ENCODE measurements around the gene BATF3. TPM values are rescaled to one million over a fixed set of nuclear protein-coding genes. Genes with fewer than 3 reads are reported as not detected.

Gene BATF3
- total RNA-seq, 1 donor from 2014 or later: not detected

- Mint-ChIP-seq H3K27ac (ENCODE audit: unreplicated experiment) (no peak overlapping the region), H3K27me3 (ENCODE audit: low read depth) (peaks cover 62% of the 10 kb centered on the region), H3K4me3 (no peak overlapping the region), H3K4me1 (peaks cover 14% of the 10 kb centered on the region), H3K36me3 (ENCODE audit: low read depth) (no peaks in the 10 kb centered on the region), H3K9me3 (no peaks in the 10 kb centered on the region)
- no peak for DNase-seq (ENCODE audit: low read depth, low spot score)
- no peak for TF ChIP-seq CTCF (conservative IDR thresholded peaks at IDR 0.05)
These were observed 3.0 kb upstream of the BATF3 start for GRCh38 chr1:212702672-212703071.

DNA sequence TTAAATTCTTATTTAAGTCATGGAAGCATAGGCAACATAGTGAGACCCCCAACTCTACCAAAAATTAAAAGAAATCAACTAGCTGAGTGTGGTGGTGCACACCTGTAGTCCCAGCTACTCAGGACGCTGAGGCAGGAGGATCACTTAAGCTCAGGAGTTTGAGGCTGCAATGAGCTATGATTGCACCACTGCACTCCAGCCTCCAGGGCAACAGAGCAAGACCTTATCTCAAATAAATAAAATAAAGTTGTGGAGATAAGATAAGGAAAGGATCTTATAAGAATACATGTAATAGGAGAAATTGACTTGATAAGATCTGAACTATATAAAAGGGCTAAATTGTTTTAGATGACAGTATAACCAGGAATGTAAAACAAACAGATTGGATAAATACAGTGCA, 2.3 kb upstream of the BATF3 start:
- Mint-ChIP-seq H3K4me1 (peaks cover 14% of the 10 kb centered on the region), H3K4me3 (peak overlapping the region; percentile 7), H3K9me3 (no peaks in the 10 kb centered on the region), H3K36me3 (ENCODE audit: low read depth) (no peaks in the 10 kb centered on the region), H3K27ac (ENCODE audit: unreplicated experiment) (no peak overlapping the region), H3K27me3 (ENCODE audit: low read depth) (peaks cover 70% of the 10 kb centered on the region)
- TF ChIP-seq CTCF (conservative IDR thresholded peaks at IDR 0.05): peak; percentile 46
- DNase-seq (ENCODE audit: low read depth, low spot score): no peak

DNA sequence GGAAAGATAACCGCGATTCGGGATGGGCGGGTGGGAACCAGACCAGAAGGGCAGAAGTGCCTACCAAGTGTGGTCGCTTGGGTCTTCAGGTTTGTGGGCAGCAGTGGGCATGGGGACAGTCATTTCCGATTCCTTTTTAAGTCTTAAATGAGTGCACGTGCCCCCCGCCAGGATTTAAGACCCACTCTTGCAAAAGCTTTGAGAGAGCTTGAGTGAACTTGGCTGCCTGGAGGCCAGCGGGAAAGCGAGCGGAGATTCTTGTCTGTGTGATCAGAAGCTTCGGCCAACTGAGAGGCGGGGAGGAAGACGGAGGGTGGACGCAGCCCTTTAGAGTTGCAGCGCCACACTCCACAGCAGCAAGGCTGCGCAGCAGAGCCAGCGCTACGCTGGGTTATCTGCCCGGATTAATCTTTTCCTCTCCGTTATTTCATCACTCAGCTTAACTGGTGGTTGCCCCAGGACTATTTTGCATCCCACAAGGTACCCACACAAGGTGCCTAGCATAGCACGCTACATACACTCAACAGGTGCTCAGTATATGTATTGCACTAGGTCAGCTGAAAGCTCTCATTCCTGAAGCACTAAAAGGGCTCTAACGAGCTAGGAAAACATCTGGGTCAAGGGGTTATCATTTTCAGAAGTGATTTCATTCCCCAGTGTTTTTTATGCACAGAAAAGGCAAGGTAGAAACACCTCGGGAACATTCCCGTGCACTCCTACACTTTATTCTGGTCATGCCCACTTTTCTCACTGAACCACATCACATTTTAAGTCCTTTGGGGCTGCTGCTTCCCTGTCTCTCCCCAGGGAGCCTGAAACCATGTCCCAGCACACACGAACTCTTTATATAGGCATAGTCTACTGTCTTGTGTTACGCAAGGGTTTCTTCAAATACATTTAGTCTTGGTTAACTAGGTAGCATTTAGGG, 1.5 kb upstream of the BATF3 start:
- H3K27me3 Mint-ChIP-seq (ENCODE audit: low read depth): peaks cover 78% of the 10 kb centered on the region
- H3K36me3 Mint-ChIP-seq (ENCODE audit: low read depth): no peaks in the 10 kb centered on the region
- H3K9me3 Mint-ChIP-seq: no peaks in the 10 kb centered on the region
- no peak overlapping the region for H3K27ac Mint-ChIP-seq (ENCODE audit: unreplicated experiment)
- DNase-seq (ENCODE audit: low read depth, low spot score): peak; percentile 45
- peak overlapping the region; percentile 81 for H3K4me3 Mint-ChIP-seq
- peaks cover 14% of the 10 kb centered on the region for H3K4me1 Mint-ChIP-seq
- TF ChIP-seq CTCF (conservative IDR thresholded peaks at IDR 0.05): peak; percentile 25

GRCh38 chr1:212700223-212700891, 717 bp upstream of the BATF3 start:
- H3K9me3 Mint-ChIP-seq: no peaks in the 10 kb centered on the region
- H3K4me1 Mint-ChIP-seq: peaks cover 14% of the 10 kb centered on the region
- no peaks in the 10 kb centered on the region for H3K36me3 Mint-ChIP-seq (ENCODE audit: low read depth)
- peak overlapping the region; percentile 81 for H3K4me3 Mint-ChIP-seq
- peaks cover 86% of the 10 kb centered on the region for H3K27me3 Mint-ChIP-seq (ENCODE audit: low read depth)
- H3K27ac Mint-ChIP-seq (ENCODE audit: unreplicated experiment): no peak overlapping the region
- TF ChIP-seq CTCF (conservative IDR thresholded peaks at IDR 0.05): no peak
- peak; percentile 12 for DNase-seq (ENCODE audit: low read depth, low spot score)

- no peak overlapping the region for H3K27ac Mint-ChIP-seq (ENCODE audit: unreplicated experiment)
- TF ChIP-seq CTCF (conservative IDR thresholded peaks at IDR 0.05): peak; percentile 62
- peak; percentile 21 for DNase-seq (ENCODE audit: low read depth, low spot score)
- peaks cover 93% of the 10 kb centered on the region for H3K27me3 Mint-ChIP-seq (ENCODE audit: low read depth)
- peak overlapping the region; percentile 52 for H3K4me3 Mint-ChIP-seq
- H3K4me1 Mint-ChIP-seq: peaks cover 14% of the 10 kb centered on the region
- no peaks in the 10 kb centered on the region for H3K9me3 Mint-ChIP-seq
- no peaks in the 10 kb centered on the region for H3K36me3 Mint-ChIP-seq (ENCODE audit: low read depth)
These were observed 476 bp downstream of the BATF3 start for GRCh38 chr1:212699104-212699624.
